Activated CD4-positive, alpha-beta T cell treated with anti-CD3 and anti-CD28 coated beads, Interleukin-2, amount 50 U/mL, for 4 hours (primary cell): ENCODE measurements around the gene CAPZA1.

Source experiments
- DNase-seq, 2 experiments: peaks; one replicate each; pipeline ENCODE4 v3.0.0-alpha.2; 2020

CAPZA1 gene

DNA sequence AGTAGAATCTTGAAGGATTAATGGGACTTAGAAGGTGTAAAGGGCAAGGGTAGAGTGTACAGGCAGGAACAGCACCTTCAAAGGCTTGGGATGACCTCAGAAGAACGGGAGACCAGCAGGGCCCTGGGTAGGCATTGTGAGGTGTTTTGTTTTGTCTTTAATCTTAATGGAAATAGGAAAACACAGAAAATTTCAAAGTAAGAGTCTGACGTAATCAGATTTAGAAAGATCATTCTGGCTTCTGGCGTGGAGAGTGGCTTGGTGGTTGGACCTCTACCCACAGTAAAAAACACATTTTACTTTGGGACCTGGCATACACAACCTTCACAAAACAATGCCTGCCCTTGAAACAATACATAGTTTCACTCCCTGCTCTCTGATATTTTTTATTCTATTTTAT, 59.0 kb downstream of the CAPZA1 start:
- DNase-seq: no peak

DNA sequence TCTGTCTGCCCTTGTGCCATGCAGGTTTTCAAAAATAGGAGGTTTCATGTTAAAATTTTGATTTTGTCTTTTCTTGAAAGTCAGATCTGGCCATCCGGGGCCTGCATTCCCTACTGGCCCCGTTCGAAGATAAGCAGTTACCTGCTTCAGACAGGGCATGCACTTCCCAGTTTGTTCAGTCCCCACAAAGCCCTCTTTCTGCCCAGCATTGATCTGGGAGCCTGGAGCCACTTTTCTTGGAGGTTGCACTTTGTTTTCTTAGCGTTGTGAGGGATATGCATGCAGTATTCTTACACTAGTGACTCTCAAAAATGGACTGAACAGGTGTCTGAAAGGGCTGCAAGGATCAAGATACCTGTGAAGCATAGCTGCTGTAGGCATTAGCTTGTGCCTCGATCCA, 66.3 kb downstream of the CAPZA1 start:
- no peak for DNase-seq

DNA sequence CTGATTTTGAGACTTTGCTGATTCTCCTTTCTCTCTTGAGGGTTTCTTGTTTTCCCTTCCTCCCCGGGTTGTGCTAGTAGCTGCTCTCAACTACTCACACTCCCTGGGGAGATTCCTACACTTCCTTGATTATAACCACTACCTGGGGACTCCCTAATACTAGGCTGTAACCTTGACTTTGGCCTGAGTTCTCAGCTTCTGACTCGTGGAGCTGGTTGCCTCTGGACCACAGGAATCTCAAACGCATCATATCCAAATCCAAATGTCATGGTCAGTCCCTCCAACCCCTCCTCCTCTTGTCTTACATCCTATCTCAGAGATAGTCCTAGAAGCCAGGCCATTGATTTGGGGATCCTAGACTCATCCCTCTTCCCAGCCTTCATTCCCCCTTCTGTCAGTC, 66.8 kb downstream of the CAPZA1 start:
- DNase-seq: no peak

DNA sequence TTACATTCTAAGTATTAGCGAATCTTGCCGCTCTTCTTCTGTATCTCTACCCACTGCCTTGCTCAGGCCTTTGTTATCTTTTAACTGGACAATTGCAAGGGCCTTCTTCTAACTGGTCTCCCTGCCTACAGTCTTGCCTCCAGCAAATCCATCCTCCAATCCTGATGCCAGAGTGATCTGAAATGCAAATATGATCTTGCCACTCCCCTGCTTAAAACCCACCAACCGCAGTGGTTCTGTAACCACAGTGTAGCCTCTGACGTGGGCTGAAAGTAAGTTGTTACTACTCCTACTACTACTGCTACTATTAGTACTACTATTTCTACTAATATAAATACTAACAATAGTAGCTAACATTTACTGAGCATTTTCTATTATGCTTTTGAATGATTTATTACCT, 67.2 kb downstream of the CAPZA1 start:
- no peak for DNase-seq

DNA sequence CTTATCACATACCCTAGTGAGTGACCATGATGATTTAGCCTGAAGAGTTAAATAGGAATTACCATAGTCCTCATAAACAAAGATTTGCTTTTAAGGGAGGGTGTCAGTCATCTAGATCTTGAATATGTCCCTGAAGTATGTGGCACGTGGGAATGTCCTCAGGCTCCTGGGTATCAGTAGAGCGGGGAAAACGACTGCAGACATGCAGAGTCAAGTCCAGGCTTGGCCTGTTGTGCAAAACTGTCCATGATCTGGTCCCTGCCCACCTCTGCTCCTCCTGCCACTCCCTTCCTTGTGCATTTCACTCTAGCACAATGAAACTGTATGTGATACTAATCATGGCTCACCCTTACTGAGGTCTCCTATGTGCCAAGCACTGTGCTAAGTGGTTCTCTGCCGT, 67.7 kb downstream of the CAPZA1 start:
- DNase-seq: no peak

DNA sequence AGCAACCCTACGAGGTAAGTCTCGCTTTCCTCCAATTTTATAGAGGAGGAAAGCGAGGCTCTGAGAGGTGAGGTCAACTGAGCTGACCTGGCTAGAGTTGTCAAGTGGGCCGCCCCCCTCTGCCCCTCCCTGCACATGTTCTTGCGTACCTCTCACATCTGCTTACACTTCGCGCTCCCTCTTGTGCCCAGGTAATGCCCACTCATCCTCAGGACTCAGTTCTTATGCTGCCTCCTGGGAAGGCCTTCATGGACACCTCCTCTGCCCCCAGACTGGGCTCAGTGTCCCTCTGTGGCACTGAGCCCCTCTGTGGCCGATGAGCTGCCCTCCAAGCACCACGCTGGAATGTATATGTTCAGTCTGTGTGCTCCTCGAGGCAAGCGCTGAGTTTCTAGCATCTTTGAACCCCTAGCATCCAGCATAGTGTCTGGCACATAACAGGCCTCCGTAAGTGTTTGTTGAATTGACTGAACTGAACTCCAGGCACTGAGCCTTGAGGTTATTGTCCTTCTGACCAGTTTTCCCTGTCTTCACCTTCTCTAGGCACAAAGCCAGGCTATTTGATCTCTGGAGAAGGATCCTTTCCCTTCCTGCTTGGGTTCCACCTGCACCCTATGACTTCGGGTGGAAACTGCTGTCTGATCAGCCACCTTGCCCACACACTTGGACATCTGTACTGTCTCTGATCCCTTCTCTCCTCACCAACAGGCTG, 68.3 kb downstream of the CAPZA1 start:
- DNase-seq: no peak

DNA sequence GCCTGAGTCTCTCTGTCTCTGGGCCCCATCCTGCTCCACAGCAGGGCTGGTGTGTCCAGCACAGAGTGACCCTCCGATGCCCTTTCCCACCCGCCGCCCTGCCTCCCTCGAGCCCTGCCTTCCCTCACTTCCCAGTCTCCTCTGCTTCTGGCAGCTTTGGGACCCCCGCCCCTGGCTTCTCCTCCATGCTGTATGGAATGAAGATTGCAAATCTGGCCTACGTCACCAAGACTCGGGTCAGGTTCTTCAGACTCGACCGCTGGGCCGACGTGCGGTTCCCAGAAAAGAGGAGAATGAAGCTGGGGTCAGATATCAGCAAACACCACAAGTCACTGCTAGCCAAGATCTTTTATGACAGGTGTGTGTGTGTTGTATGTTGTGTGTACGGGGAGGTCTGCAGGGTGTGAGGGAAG, 69.2 kb downstream of the CAPZA1 start:
- DNase-seq: no peak

DNA sequence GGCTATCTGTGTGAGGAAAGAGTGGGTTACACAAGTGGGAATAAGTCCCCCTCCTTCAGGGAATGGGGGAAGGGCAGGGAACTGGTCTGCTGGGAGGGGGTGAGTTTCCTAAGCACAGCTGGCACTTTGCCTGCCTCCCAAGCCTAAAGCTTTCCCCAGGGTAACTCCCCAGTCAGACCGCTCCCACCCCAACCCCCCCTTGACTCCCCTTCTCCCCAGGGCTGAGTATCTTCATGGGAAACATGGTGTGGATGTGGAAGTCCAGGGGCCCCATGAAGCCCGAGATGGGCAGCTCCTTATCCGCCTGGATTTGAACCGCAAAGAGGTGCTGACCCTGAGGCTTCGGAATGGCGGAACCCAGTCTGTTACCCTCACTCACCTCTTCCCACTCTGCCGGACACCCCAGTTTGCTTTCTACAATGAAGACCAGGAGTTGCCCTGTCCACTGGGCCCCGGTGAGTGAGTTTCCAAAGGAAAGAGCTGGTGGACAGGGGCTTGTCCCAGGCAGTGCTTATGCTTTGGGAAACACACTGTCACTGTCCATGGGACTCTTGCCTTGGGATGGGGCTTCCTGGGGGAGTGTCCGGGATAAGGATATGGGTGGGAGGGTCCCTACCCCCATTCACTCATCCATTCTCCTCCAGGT, 69.7 kb downstream of the CAPZA1 start:
- no peak for DNase-seq

DNA sequence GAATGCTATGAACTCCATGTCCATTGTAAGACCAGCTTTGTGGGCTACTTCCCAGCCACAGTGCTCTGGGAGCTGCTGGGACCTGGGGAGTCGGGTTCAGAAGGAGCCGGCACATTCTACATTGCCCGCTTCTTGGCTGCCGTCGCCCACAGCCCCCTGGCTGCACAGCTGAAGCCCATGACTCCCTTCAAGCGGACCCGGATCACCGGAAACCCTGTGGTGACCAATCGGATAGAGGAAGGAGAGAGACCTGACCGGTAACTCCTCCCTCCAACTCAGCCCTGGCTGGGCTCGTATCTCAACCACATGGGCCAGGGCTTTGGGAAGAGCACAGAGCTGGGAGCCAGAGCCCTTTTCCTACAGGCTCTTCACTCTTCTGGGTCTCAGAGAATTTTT, 70.2 kb downstream of the CAPZA1 start:
- no peak for DNase-seq

DNA sequence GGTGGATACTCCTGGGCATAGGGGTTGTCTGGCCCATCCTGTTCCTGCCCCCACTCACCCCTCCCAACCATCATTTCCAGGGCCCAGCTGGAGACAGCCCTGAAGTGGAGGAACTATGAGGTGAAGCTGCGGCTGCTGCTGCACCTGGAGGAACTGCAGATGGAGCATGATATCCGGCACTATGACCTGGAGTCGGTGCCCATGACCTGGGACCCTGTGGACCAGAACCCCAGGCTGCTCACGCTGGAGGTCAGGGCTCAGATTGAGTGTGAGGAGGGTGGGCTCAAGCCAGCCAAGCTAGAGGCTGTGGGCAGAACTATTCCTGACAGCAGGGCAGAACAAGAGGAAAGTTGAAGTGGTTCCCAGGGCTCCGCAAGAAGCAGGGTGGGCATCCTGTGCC, 73.0 kb downstream of the CAPZA1 start:
- no peak for DNase-seq

DNA sequence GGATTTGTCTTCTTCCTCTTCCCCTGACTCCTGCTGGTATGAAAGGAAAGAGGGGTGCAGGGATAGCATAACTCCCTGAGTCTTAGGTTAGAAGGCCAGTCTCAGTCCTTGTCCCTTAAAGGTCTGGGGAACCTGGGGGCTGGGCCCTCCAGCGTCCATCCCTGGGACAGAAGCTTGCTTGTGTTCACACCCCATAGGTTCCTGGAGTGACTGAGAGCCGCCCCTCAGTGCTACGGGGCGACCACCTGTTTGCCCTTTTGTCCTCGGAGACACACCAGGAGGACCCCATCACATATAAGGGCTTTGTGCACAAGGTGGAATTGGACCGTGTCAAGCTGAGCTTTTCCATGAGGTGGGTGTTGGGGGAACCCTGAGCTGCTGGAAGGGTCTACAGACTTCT, 74.2 kb downstream of the CAPZA1 start:
- DNase-seq: no peak

DNA sequence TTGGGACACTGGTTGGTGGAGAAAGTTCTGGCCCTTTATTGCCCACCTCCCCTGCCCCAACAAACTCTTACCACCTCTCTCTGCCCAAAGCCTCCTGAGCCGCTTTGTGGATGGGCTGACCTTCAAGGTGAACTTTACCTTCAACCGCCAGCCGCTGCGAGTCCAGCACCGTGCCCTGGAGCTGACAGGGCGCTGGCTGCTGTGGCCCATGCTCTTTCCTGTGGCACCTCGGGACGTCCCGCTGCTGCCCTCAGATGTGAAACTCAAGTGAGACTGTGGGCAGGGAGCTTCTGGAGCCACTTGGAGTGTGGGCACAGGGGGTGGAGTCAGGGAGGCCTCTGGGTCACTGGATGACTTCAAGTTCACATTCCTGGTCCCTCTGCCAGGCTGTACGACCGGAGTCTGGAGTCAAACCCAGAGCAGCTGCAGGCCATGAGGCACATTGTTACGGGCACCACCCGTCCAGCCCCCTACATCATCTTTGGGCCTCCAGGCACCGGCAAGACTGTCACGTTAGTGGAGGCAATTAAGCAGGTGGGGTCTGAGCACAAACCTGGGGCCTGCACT, 74.8 kb downstream of the CAPZA1 start:
- DNase-seq: no peak

DNA sequence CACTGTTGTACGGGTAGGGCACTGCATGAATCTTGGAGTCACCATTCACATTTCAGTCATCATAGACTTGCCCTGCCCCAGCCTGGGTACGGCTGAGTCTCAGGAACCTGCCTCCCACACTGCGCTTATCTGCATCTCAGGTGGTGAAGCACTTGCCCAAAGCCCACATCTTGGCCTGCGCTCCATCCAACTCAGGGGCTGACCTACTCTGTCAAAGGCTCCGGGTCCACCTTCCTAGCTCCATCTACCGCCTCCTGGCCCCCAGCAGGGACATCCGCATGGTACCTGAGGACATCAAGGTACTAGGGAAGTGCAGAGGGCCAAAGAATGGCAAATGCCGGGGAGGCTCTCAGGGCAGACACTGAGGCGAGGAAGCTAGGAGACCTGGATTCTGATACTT, 75.6 kb downstream of the CAPZA1 start:
- DNase-seq: no peak

DNA sequence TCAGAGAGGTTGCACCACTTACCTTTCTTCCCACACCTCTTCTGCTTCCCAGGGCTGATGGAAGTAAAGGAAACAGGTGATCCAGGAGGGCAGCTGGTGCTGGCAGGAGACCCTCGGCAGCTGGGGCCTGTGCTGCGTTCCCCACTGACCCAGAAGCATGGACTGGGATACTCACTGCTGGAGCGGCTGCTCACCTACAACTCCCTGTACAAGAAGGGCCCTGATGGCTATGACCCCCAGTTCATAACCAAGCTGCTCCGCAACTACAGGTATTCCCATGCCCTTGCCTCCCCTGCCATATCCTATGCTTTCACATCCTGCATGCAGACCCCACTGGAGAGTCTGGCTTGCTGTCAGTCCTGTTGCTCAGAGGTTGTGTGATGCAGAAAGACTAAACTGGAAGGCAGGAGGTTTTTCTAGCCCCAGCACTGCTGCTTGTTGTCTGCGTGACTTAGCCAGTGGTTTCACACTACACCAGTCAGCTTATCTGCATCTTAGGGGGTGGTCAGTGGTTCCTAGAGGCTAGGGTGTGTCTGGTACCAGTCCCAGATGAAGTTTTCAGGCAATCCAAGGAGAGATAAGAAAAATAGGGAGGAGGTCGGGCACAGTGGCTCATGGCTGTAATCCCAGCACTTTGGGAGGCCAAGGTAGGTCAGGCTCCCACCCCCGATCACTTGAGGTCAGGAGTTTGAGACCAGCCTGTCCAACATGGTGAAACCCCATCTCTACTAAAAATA, 77.1 kb downstream of the CAPZA1 start:
- DNase-seq: no peak

DNA sequence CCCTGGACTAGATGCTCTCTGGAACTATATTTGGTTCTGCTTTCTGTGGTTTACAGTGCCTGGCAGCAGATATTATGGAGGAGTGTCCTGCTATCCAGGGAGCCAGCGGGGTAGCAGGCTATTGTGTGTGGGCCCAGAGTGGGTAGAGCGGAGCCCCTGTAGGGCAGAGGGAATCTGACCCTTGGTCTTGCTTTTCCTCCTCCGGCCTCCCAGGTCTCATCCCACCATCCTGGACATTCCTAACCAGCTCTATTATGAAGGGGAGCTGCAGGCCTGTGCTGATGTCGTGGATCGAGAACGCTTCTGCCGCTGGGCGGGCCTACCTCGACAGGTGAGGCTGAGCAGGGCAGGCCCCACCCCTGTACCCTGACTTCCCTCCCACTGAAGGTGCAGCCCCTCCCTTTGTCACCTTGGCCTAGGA, 78.2 kb downstream of the CAPZA1 start:
- DNase-seq: no peak

DNA sequence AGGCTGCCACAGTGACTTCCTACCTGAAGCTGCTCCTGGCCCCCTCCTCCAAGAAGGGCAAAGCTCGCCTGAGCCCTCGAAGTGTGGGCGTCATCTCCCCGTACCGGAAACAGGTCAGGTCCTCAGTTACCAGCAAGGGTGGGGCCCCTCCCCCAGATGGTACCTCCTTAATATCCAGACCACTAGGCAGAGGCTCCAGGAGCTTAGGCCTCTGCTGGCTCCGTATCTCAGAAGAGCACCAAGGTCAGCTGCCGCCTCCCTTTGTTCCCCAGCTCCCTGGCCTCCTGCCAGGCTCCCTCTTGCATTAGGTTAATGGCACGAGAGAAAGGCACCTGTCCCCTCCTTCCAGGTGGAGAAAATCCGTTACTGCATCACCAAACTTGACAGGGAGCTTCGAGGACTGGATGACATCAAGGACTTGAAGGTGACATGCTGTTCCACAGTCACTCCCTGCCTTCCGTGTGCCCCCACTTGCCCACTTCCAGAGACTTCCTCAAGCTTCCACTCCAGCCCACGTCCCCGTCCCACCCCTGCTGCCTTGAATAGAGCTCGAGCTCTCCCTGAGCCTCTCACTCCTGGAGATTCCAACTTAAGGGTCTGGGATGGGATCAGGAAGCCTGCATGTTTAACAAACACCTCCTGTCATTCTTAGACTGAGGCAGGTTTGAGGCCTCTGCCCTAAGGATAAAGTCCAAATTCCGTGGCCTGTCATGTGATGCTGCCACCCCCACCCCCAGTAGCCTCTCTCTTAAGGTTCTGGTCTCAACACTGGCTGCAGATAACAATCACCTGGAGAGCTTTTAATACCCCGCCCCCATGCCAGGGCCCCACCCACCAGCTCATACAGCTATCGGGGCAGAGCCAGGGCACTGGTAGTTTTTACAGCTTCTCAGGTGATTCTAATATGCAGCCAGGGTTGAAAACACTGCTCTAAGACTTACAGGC, 79.0 kb downstream of the CAPZA1 start:
- DNase-seq: no peak

DNA sequence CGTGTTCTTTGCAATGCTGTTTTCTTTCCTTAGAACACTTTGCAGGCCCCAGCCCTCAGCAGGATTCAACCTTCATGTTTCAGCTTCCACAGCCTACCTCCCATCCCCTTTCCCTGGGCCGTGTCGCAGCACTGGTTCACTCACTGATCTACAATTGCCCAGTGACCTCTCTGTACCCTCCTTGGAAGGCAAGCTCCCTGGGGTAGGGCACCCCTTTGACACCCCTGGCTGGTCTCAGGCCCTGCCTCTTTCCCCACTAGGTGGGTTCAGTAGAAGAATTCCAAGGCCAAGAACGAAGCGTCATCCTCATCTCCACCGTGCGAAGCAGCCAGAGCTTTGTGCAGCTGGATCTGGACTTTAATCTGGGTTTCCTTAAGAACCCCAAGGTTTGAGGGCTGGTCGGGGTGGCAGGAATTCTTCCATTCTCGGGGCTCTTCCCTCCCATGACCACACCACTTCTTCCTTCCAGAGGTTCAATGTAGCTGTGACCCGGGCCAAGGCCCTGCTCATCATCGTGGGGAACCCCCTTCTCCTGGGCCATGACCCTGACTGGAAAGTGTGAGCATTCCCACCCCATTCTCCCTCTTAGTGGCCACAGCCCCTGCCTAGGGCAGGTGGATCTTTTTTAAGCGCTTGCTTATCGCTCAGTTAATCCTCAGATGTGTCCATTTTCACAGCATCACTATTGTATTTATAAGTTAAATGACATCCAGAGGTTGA, 80.0 kb downstream of the CAPZA1 start:
- DNase-seq: no peak

DNA sequence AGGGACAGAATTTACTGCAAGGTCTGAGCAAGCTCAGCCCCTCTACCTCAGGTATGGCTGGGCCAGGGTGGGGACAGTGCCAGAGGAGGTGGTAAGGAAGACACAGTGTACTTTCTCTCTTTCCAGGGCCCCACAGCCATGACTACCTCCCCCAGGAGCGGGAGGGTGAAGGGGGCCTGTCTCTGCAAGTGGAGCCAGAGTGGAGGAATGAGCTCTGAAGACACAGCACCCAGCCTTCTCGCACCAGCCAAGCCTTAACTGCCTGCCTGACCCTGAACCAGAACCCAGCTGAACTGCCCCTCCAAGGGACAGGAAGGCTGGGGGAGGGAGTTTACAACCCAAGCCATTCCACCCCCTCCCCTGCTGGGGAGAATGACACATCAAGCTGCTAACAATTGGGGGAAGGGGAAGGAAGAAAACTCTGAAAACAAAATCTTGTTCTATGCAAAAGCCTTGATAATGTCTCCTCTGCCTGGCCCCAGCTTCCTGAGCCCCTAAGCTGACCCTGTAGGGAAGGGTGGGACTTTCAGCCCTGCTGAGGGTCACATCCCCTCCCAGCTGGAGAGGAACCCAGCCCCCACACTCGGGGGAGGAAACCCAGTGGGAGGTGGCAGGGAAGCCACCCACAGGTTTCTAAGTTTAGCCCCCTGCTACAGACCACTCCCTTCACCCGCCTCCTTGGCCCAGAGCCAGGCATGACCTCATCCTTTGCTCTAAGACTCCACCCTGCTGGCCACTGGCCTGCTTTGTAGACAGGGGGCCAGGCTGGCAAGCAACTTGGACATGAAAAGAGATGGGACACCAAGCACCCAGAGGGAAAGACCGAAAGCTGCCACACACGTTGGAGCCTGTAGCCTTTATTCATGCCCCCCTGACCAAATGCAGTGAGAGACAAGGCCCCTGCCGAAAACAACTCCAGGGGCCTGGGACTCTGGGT, 80.9 kb downstream of the CAPZA1 start:
- peak; percentile 59 to 60 for DNase-seq

DNA sequence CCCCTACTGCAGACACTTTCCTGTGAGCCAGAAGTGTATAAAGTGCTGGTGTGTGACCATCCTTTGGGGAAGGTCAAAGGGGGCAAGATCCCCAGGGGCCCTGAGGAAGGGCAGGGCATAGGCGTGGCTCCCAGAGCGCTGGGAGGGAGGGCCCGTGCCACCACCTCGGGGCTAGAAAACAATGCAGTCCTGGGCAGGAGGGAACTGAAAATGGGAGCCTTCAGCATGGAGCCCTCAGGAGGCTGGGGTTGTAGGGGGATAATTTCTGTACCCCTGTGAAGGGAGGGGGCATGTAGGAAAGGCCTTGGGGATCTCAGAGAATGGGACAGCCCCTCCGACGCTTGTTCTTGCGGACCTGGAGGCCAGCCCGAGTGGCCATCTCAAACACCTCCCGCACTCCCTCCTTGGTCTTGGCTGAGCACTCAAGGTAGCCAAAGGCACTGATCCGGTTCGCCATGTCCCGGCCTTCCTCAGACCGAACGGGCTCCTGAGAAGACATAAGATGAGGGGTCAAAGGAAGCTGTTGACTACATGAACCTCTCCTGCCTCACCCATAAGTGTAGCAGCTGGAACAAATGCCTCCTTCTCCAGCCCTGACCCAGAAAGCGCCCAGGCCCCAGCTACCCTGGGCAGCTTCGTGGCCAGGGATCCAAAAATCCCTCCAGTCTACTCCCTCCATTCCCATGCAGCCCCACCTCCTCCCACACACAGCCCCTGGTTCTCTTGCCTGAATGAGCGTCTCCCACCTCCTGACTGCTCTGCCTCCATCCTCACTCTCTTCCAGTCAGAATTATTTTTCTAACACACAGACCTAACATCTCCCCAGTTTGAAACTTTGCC, 81.8 kb downstream of the CAPZA1 start:
- no peak for DNase-seq

DNA sequence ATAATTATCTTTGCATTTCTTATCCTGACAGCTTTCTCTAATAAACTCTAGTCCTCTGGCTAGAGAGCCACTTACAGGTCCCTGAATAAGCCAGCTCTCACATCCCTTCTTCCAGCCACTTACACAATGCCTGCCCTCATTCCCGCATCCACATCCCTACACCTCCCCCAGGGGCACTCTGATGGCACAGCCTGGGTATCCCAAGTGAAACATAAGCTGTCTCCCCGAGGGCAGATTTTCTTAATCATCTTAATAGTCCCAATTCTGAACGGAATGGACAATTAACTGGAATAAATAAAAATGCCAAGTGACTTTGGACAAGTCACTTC, 82.4 kb downstream of the CAPZA1 start:
- DNase-seq: no peak
